Measurements from ENCODE around the gene EVPLL.
"Not testable (repeated sequence)": the region's sequence is repeated elsewhere in the genome, so short reads cannot be mapped to it uniquely, and the experiment has no call there.

The EVPLL gene

DNA sequence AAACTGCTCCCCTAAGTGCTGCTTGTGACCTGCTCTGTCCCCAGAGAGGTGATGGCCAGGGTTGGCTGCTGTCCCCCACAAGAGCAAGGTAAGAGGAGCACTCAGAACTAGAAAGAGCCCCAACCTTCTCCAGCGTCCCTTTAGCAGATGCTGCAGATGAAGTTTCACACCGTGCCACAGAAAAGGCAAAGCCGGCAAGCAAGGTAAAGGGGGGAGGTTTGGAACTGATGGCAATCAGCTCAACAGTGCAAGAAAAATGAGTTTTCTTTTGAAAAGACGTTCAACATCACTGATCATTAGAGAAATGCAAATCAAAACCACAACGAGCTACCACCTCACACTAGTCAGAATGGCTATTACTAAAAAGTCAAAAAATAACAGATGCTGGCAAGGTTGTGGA is 26.0 kb downstream of the EVPLL start:
- ATAC-seq, result not testable (repeated sequence)

DNA sequence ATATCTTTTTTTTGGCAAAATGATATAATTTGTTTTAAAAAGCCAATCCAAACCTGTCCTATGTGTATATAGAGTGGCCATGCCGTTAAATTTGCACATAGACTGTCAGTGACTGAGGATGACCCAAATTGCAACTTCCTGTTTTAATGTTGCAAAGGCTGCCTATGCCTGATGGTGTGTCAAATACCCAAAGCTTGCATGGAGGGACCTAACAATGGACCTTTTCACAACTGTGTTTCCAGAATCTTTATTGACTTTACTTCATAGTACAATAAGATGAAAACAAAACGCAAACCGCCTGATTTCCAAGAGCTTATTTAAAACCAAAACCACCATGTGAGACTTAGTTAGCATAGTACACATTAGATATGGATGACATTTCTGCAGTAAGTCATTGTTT is 31.3 kb downstream of the EVPLL start:
- not testable (repeated sequence) for ATAC-seq

DNA sequence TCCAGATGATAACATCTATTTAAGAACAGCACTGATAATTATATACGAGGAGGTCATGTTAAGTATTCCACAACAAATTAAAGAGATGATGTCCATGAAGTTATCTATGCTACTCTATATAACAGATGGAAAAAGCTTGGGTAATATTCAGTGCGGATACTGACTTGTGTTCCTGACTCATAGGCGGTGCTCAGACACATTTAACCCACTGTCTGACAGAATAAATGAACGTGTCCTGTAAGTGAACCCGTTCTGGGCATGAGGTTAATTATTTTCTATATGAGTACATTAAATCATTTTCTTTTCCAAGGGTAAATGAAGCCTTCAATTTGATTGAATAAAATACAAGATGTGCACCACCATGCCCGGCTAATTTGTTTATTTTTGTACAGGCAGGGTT is 31.7 kb downstream of the EVPLL start:
- ATAC-seq, result not testable (repeated sequence)

- ATAC-seq, result peak; percentile 5; the same call in 1 of the 3 replicates
Measured at GRCh38 chr17:18410736-18411135, 33.2 kb downstream of the EVPLL start.

- peak; percentile 79 for ATAC-seq
Measured at GRCh38 chr17:18411377-18411864, 33.8 kb downstream of the EVPLL start.

DNA sequence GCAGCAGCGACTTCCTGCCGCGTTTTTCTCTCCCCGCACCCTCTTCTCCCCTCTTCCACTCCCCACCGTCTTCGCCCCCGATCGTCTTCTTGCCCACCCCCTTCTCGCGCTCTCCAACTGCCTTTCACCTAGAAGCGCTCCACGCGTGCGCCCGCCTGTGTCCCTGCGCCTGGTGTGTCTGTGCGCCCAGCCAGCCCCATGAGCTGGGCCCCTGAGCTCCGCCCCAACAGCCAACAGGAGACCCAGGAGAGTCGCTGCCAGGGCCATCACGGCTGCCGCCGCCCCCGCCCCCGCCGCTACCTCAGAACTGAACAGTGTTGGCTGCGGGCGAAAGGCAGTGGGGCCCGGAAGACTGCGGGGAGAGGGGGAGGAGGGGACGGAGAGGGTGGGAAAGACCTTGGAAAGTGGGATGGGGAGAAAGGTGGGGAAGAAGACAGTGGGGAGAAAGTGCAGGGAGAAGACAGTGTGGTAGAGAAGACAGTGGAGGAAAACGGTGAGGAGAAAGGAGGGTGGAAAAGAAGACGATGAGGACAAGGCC is 34.5 kb downstream of the EVPLL start:
- ATAC-seq, result peak; percentile 97

GRCh38 chr17:18421521-18421920 is 43.9 kb downstream of the EVPLL start:
- not testable (repeated sequence) for ATAC-seq

DNA sequence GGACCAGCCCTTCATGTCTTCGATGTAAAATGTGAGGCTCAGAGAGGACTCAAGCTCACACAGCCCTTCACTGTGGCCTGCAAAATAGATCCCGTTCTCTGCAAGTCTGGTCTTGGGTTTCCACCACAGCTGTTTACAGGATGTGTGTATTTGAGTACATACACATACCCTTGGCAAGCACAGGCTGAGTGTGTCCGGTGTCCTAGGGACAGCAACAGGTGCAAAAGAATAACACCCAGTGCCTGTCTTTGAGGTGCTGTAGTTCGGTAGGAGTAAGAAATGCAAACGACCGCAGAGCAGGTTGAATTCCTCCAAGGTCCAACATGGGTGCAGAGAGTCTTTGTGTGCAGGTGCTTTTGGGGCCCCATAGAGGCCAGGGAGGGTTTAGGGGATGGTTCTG is 44.9 kb downstream of the EVPLL start:
- not testable (repeated sequence) for ATAC-seq

- ATAC-seq, result not testable (repeated sequence)
Measured at GRCh38 chr17:18423015-18423414, 45.4 kb downstream of the EVPLL start.

DNA sequence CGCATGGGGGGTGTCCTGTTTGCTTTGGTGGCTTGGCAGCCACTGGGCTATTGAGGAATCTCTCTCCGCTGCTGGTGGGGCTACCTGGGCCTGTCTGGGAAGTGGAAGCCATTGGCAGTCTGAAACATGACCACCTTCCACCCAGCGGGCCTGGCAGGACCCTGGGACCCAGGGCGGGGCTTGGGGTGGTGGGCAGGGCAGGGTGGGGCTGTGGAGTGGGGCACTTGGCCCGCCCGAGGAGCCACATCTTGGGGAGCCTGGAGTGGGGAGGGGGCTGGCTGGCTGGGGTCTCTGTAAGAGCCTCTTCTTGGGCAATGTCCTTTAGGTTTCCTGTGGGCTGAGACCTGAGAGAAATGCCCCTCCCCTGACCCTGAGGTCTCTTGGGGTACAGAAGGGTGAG is 48.0 kb downstream of the EVPLL start:
- ATAC-seq, result not testable (repeated sequence)

- ATAC-seq, result not testable (repeated sequence)
Measured at GRCh38 chr17:18426639-18427038, 49.1 kb downstream of the EVPLL start.

- ATAC-seq, result not testable (repeated sequence)
Measured at GRCh38 chr17:18432206-18432605, 54.6 kb downstream of the EVPLL start.
